Smooth muscle cell (in vitro differentiated cells): ENCODE results near the gene ITSN1. TPM values are rescaled to one million over a fixed set of nuclear protein-coding genes. Genes with fewer than 3 reads are reported as not detected.

ENCODE experiments used
- DNase-seq: peaks from one replicate; lab custom pipeline; 2025; ENCODE audit not compliant: unreplicated experiment; lab: John Stamatoyannopoulos, UW
- H2AFZ ChIP-seq: fragments of 200-600 bp; sonication (generic); 2 replicates; pipeline ENCODE4 v1.6.0; 2016; ENCODE audit warnings: antibody characterized with exemption, low read depth, mild to moderate bottlenecking
- H3F3A ChIP-seq: fragments of 200-600 bp; sonication (generic); 2 replicates; pipeline ENCODE4 v1.6.0; 2017; ENCODE audit warnings: antibody characterized with exemption, low read depth
- H3K27ac ChIP-seq: fragments of 200-600 bp; sonication (generic); 2 replicates; pipeline ENCODE4 v1.5.1; 2016; ENCODE audit warnings: low read depth, mild to moderate bottlenecking
- H3K27me3 ChIP-seq: fragments of 200-600 bp; sonication (generic); 2 replicates; pipeline ENCODE4 v1.6.1; 2016; ENCODE audit warnings: low read depth, mild to moderate bottlenecking
- H3K36me3 ChIP-seq: fragments of 200-600 bp; sonication (generic); 2 replicates; pipeline ENCODE4 v1.5.1; 2016; ENCODE audit warnings: low read depth
- H3K4me1 ChIP-seq: fragments of 200-600 bp; sonication (generic); 2 replicates; pipeline ENCODE4 v1.5.1; 2016; ENCODE audit warnings: low read depth
- H3K4me2 ChIP-seq: fragments of 200-600 bp; sonication (generic); 2 replicates; pipeline ENCODE4 v1.6.0; 2016; ENCODE audit warnings: mild to moderate bottlenecking
- H3K4me3 ChIP-seq: fragments of 200-600 bp; sonication (generic); 2 replicates; pipeline ENCODE4 v1.5.1; 2016; ENCODE audit warnings: mild to moderate bottlenecking
- H3K79me2 ChIP-seq: fragments of 200-600 bp; sonication (generic); 2 replicates; pipeline ENCODE4 v1.6.0; 2016; ENCODE audit warnings: low read depth, mild to moderate bottlenecking
- H3K9ac ChIP-seq: fragments of 200-600 bp; sonication (generic); 2 replicates; pipeline ENCODE4 v1.6.0; 2016; ENCODE audit warnings: low read depth
- H3K9me3 ChIP-seq: fragments of 200-600 bp; sonication (generic); replicated peaks from 2 replicates; pipeline ENCODE4 v1.5.1; 2016; ENCODE audit warnings: low read depth
- H4K20me1 ChIP-seq: fragments of 200-600 bp; sonication (generic); 2 replicates; pipeline ENCODE4 v1.6.0; 2016; ENCODE audit warnings: low read depth
- WGBS: methylation state at CpG from one replicate; pipeline ENCODE4 v1.1.7; 2016; ENCODE audit warnings: low lambda C conversion rate; 5-methylcytosine and 5-hydroxymethylcytosine counted together
- polyA plus RNA-seq: library from polyadenylated mRNA; unstranded; fragments of >200 nt; fragmentation: Nextera tagmentation; extraction: Ambion mirVana; gene quantifications from 2 replicates; pipeline ENCODE4 v1.2.1, GENCODE V29; 2016
- total RNA-seq: library from RNA; depleted of rRNA; stranded (reverse); fragments of >200 nt; gene quantifications from 2 replicates; pipeline ENCODE4 v1.2.3, GENCODE V29; 2014
- TF ChIP-seq, protein P1 (sequence below): fragments of 200-600 bp; sonication (generic); IDR thresholded peaks from 2 replicates; pipeline ENCODE4 v1.5.1; 2017; ENCODE audit warnings: borderline replicate concordance, mild to moderate bottlenecking, antibody characterized with exemption; ENCODE audit not compliant: insufficient read depth, poor library complexity, severe bottlenecking

ITSN1 gene
- total and polyA plus RNA-seq, 2 experiments from 2014 or later: 36.4 to 76.5 TPM

DNA sequence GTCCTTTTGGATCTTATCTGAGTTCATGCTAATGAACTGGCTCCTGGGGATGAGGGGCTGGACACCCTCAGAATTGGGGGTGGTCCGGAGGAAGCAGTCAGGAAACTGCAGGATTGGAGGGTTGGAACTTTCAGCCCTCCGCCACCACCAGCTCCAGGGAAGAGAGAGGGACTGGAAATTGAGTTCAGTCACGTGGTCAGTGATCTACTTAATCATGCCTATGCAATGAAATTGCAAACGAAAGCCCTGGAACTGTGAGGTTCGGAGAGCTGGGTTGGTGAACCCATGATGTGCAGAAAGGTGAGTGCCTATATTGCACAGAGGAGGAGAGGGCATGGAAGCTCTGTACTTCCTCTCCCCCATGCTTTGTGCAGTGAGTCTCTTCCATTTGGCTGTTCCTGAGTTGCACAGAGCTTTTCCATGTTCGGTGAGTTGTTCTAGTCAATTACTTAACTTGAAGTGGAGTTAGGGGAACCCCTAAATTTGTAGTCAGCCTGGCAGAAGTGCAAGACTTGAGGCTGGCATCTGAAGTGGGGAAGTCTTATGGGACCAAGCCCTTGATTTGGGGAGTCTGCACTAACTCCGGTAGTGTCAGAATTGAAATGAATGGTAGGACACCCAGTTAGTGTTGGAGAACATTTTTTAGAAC, 16.7 kb downstream of the ITSN1 start:
- Histone ChIP-seq H3K4me3 (no peak overlapping the region), H3K9ac (no peak overlapping the region), H3K9me3 (no peaks in the 10 kb centered on the region), H3K4me1 (peaks cover 3% of the 10 kb centered on the region), H3F3A (peaks cover 6% of the 10 kb centered on the region), H4K20me1 (peaks cover 67% of the 10 kb centered on the region), H3K4me2 (no peak overlapping the region), H3K79me2 (peaks cover 96% of the 10 kb centered on the region), H3K36me3 (no peaks in the 10 kb centered on the region), H3K27ac (no peak overlapping the region), H2AFZ (no peak overlapping the region), H3K27me3 (no peaks in the 10 kb centered on the region)
- WGBS: 85% methylated on average over 7 of the region's 7 CpGs
- DNase-seq: no peak
- TF ChIP-seq, protein P1, sequence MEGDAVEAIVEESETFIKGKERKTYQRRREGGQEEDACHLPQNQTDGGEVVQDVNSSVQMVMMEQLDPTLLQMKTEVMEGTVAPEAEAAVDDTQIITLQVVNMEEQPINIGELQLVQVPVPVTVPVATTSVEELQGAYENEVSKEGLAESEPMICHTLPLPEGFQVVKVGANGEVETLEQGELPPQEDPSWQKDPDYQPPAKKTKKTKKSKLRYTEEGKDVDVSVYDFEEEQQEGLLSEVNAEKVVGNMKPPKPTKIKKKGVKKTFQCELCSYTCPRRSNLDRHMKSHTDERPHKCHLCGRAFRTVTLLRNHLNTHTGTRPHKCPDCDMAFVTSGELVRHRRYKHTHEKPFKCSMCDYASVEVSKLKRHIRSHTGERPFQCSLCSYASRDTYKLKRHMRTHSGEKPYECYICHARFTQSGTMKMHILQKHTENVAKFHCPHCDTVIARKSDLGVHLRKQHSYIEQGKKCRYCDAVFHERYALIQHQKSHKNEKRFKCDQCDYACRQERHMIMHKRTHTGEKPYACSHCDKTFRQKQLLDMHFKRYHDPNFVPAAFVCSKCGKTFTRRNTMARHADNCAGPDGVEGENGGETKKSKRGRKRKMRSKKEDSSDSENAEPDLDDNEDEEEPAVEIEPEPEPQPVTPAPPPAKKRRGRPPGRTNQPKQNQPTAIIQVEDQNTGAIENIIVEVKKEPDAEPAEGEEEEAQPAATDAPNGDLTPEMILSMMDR: no peak

DNA sequence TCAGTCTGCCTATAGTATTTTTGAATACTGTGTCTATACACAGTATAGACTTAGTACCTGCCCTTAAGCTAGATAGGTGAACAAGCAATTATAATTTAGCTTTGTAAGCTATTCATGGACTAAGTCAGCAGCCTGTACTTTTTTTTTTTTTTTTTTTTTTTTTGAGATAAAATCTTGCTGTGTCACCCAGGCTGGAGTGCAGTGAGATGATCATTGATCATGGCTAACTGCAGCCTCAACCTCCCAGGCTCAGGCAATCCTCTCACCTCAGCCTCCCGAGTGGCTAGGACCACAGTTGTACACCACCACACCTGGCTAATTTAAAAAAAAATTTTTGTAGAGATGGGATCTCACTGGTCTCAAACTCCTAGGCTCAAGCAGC, 17.3 kb downstream of the ITSN1 start:
- Histone ChIP-seq H3K36me3 (no peaks in the 10 kb centered on the region), H3K4me3 (no peak overlapping the region), H3K27ac (no peak overlapping the region), H3K9me3 (no peaks in the 10 kb centered on the region), H3K79me2 (peaks cover 96% of the 10 kb centered on the region), H2AFZ (no peak overlapping the region), H4K20me1 (peaks cover 66% of the 10 kb centered on the region), H3K9ac (no peak overlapping the region), H3K27me3 (no peaks in the 10 kb centered on the region), H3K4me1 (peaks cover 3% of the 10 kb centered on the region), H3K4me2 (no peak overlapping the region), H3F3A (peaks cover 3% of the 10 kb centered on the region)
- DNase-seq: no peak
- TF ChIP-seq, protein P1: no peak
- 89% methylated on average over 1 of the region's 1 CpG for WGBS

DNA sequence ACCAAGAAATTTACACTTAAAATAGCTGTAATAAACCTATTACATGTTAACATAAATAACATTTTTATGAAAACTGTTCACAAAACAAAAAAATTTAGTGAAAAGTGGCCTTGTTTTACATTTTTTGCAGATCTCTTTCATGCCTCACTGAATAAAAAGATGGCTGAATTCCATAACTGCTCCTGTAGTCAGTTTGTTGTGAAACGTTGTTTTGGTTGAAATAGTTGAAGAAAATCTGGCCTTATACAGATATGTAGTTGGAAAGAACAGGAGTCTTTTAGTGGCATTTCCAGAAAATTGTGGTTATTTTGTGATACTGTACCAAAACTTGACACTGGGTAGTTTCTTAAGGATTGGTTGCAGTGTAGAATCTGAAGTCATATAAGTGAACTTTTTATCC, 18.1 kb downstream of the ITSN1 start:
- TF ChIP-seq, protein P1: no peak
- Histone ChIP-seq H3K27ac (no peak overlapping the region), H3K4me1 (no peaks in the 10 kb centered on the region), H3K36me3 (no peaks in the 10 kb centered on the region), H3F3A (no peaks in the 10 kb centered on the region), H3K4me3 (no peak overlapping the region), H3K4me2 (no peak overlapping the region), H3K79me2 (peaks cover 96% of the 10 kb centered on the region), H2AFZ (no peak overlapping the region), H3K27me3 (no peaks in the 10 kb centered on the region), H3K9me3 (no peaks in the 10 kb centered on the region), H4K20me1 (peaks cover 66% of the 10 kb centered on the region), H3K9ac (no peak overlapping the region)
- DNase-seq: no peak
- 98% methylated on average over 1 of the region's 1 CpG for WGBS

DNA sequence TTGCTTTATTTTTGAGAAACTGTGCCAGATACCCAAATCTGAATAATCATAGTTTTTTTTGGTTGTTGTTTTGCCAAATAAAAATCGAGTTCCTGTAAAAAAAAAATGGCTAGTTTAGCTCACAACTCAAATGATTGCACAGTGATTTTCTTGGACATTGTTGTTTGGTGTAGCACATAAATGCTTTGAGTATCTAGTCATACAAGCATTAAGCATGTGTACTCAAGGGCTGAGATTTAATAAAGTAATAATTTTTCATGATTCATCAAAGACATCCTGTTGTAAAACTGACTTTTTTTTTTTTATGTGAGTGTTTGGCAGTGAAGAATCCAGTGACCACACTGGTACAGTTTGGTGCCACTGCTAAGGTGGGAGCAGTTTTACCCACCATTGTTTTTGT, 18.8 kb downstream of the ITSN1 start:
- WGBS: 93% methylated on average over 1 of the region's 1 CpG
- Histone ChIP-seq H3K4me2 (no peak overlapping the region), H2AFZ (no peak overlapping the region), H3K36me3 (no peaks in the 10 kb centered on the region), H3K4me3 (no peak overlapping the region), H3K27ac (no peak overlapping the region), H3K9me3 (no peaks in the 10 kb centered on the region), H3F3A (no peaks in the 10 kb centered on the region), H4K20me1 (peaks cover 66% of the 10 kb centered on the region), H3K79me2 (peaks cover 100% of the 10 kb centered on the region), H3K4me1 (no peaks in the 10 kb centered on the region), H3K27me3 (no peaks in the 10 kb centered on the region), H3K9ac (no peak overlapping the region)
- TF ChIP-seq, protein P1: no peak
- DNase-seq: no peak
